Esophagus muscularis mucosa (tissue), 4 donors: ENCODE results near the gene IGFBPL1. TPM values are rescaled to one million over a fixed set of nuclear protein-coding genes. Genes with fewer than 3 reads are reported as not detected.
"Not testable (repeated sequence)": the region's sequence is repeated elsewhere in the genome, so short reads cannot be mapped to it uniquely, and the experiment has no call there.

ENCODE experiments used
- DNase-seq: peaks from one replicate; pipeline ENCODE4 v3.0.0-alpha.2; 2017; ENCODE audit errors: extremely low spot score
- H3K27ac ChIP-seq, 4 donors: fragments of 200-600 bp; sonication (generic); replicated peaks in 1 of 4; 1 replicate in 3 of 4; 2 replicates in 1 of 4; pipeline ENCODE4 v1.5.1; 2016 to 2019; ENCODE audit warnings: mild to moderate bottlenecking in 1 of 4
- H3K27me3 ChIP-seq, 4 donors: fragments of 200-600 bp; sonication (generic); one replicate each; pipeline versions ENCODE4 v1.5.1 to v1.6.0; 2016 to 2019
- H3K36me3 ChIP-seq, 4 donors: fragments of 200-600 bp; sonication (generic); one replicate each; pipeline ENCODE4 v1.5.1; 2016 to 2019
- H3K4me1 ChIP-seq, 4 donors: fragments of 200-600 bp; sonication (generic); one replicate each; pipeline ENCODE4 v1.5.1; 2016 to 2019
- H3K4me3 ChIP-seq, 4 donors: fragments of 200-600 bp; sonication (generic); 1 replicate in 2 of 4; 2 replicates in 2 of 4; pipeline ENCODE4 v1.5.1; 2016 to 2019; ENCODE audit warnings: mild to moderate bottlenecking in 4 of 4, moderate library complexity in 1 of 4
- H3K9me3 ChIP-seq, 4 donors: fragments of 200-600 bp; sonication (generic); 1 replicate in 3 of 4; 2 replicates in 1 of 4; pipeline ENCODE4 v1.5.1; 2016 to 2019
- EP300 ChIP-seq: sonication (generic); formaldehyde crosslinking; IDR thresholded peaks from one replicate; pipeline ENCODE4 v1.6.1; 2017; ENCODE audit warnings: antibody characterized with exemption
- POLR2A ChIP-seq: fragments of 450-650 bp; IDR thresholded peaks from one replicate; pipeline ENCODE4 v1.6.1; 2017; ENCODE audit warnings: antibody characterized with exemption, moderate library complexity, mild to moderate bottlenecking, low read depth
- POLR2AphosphoS5 ChIP-seq, 2 donors: sonication (generic); formaldehyde crosslinking; IDR thresholded peaks; one replicate each; pipeline ENCODE4 v1.6.1; 2017; ENCODE audit warnings: antibody characterized with exemption in 2 of 2
- WGBS: methylation state at CpG from one replicate; pipeline ENCODE4 v1.1.5; 2018; 5-methylcytosine and 5-hydroxymethylcytosine counted together
- intact Hi-C: fragments of 100-400 bp; cut with DNase I; formaldehyde crosslinking; loops from one replicate; pipeline ENCODE4 v1.15.1; 2023
- total RNA-seq, 4 donors: library from RNA; depleted of rRNA; stranded (reverse); fragments of >200 nt; gene quantifications; one replicate each; pipeline versions ENCODE4 v1.1.0 to v1.2.1, GENCODE V29; 2016
- TF ChIP-seq, protein P1 (sequence below), 3 experiments: fragments of 200-600 bp in 2 of 3; fragments of 450-650 bp in 1 of 3; sonication (generic) in 2 of 3; IDR thresholded peaks; one replicate each; pipeline ENCODE4 v1.5.1; 2017 to 2019; ENCODE audit warnings: antibody characterized with exemption in 3 of 3, mild to moderate bottlenecking in 2 of 3, moderate library complexity in 1 of 3

IGFBPL1 gene
- total RNA-seq, 4 donors from 2014 or later: 0.78 to 3.7 (median 1.5) TPM

DNA sequence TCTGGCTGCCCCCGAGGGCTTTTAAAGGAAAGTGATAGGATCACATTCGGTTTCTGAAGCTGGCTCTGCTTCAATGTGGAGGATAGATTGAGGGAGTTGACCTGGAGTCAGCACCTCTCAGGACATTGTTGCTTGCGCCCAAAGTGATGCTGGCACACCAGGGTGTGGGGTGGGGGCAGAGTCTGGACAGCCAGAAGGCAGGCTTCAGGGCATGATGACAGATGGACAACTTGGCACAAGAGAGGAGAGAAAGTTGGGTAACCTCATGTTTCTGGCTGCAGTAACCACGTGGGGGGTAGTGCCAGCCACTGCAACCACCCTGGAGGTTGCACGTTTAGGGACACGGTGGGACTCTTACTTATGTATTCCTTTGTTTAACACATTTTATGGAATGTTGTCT lies 22.3 kb downstream of the IGFBPL1 start:
- Histone ChIP-seq H3K36me3 (peaks cover 5 to 20% (median 13%) of the 10 kb centered on the region in 4 donors), H3K4me3 (no peak overlapping the region), H3K27me3 (no peaks in the 10 kb centered on the region), H3K27ac (no peak overlapping the region), H3K9me3 (no peaks in the 10 kb centered on the region), H3K4me1 (peaks cover 0 to 25% (median 19%) of the 10 kb centered on the region in 4 donors)
- 77% methylated on average over 3 of the region's 6 CpGs for WGBS
- intact Hi-C loops: no loop called here
- TF ChIP-seq EP300 (no peak), POLR2AphosphoS5 (IDR thresholded peaks at IDR 0.05) (no peak), POLR2A (no peak)
- TF ChIP-seq, protein P1, sequence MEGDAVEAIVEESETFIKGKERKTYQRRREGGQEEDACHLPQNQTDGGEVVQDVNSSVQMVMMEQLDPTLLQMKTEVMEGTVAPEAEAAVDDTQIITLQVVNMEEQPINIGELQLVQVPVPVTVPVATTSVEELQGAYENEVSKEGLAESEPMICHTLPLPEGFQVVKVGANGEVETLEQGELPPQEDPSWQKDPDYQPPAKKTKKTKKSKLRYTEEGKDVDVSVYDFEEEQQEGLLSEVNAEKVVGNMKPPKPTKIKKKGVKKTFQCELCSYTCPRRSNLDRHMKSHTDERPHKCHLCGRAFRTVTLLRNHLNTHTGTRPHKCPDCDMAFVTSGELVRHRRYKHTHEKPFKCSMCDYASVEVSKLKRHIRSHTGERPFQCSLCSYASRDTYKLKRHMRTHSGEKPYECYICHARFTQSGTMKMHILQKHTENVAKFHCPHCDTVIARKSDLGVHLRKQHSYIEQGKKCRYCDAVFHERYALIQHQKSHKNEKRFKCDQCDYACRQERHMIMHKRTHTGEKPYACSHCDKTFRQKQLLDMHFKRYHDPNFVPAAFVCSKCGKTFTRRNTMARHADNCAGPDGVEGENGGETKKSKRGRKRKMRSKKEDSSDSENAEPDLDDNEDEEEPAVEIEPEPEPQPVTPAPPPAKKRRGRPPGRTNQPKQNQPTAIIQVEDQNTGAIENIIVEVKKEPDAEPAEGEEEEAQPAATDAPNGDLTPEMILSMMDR (IDR thresholded peaks at IDR 0.05): no peak
- DNase-seq: no peak

DNA sequence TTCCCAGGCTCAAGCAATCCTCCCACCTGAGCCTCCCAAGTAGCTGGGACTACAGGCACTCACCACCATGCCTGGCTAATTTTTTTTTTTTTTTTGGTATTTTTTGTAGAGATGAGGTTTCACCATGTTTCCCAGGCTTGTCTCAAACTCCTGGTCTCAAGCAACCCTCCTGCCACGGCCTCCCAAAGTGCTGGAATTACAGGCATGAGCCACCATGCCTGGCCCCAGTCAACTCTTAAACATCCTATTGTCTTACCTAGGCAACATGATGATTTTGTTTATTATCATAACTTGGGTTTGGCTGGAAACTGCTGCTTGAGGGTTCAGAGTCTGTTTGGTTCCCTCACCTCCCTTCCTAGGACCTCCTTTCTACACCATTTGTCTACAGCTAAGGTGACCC lies 25.1 kb downstream of the IGFBPL1 start:
- Histone ChIP-seq H3K4me1 (peaks cover 0 to 53% (median 45%) of the 10 kb centered on the region in 4 donors), H3K36me3 (peaks cover 21 to 38% (median 28%) of the 10 kb centered on the region in 4 donors), H3K27ac (peak overlapping the region; percentile 41 to 96 (median 90))
- intact Hi-C loops: loop anchor here (2.0 kb wide), 1 partner anchor 24 kb away; no protein-coding TSS in a partner anchor
- not testable (repeated sequence) for H3K27me3 ChIP-seq, DNase-seq, H3K9me3 ChIP-seq, H3K4me3 ChIP-seq
- WGBS: 31% methylated on average over 1 of the region's 1 CpG

DNA sequence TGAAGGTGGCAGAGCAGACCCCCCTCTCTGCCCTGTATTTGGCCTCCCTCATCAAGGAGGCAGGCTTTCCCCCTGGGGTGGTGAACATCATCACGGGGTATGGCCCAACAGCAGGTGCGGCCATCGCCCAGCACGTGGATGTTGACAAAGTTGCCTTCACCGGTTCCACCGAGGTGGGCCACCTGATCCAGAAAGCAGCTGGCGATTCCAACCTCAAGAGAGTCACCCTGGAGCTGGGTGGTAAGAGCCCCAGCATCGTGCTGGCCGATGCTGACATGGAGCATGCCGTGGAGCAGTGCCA lies 27.9 kb downstream of the IGFBPL1 start:
- H3K36me3 ChIP-seq: peaks cover 21 to 38% (median 28%) of the 10 kb centered on the region in 4 donors
- no peak for DNase-seq
- no peak for TF ChIP-seq POLR2AphosphoS5 (IDR thresholded peaks at IDR 0.05)
- TF ChIP-seq, protein P1 (IDR thresholded peaks at IDR 0.05): no peak
- TF ChIP-seq EP300: no peak
- TF ChIP-seq POLR2A: no peak
- 93% methylated on average over 6 of the region's 10 CpGs for WGBS
- H3K27ac ChIP-seq: peak overlapping the region in 3 of 4 donors; percentile 89 to 96 (median 90)
- no peaks in the 10 kb centered on the region for H3K27me3 ChIP-seq
- H3K4me1 ChIP-seq: peaks cover 9 to 76% (median 69%) of the 10 kb centered on the region in 4 donors
- H3K9me3 ChIP-seq: no peaks in the 10 kb centered on the region
- no peak overlapping the region for H3K4me3 ChIP-seq
- intact Hi-C loops: no loop called here

DNA sequence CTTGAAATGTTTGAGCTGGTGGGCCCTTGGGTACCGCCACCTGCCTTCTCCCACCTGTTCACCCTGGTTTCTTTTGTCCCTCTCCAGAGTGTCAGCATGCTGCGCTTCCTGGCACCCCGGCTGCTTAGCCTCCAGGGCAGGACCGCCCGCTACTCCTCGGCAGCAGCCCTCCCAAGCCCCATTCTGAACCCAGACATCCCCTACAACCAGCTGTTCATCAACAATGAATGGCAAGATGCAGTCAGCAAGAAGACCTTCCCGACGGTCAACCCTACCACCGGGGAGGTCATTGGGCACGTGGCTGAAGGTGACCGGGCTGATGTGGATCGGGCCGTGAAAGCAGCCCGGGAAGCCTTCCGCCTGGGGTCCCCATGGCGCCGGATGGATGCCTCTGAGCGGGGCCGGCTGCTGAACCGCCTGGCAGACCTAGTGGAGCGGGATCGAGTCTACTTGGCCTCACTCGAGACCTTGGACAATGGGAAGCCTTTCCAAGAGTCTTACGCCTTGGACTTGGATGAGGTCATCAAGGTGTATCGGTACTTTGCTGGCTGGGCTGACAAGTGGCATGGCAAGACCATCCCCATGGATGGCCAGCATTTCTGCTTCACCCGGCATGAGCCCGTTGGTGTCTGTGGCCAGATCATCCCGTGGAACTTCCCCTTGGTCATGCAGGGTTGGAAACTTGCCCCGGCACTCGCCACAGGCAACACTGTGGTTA lies 28.4 kb downstream of the IGFBPL1 start:
- Histone ChIP-seq H3K36me3 (peaks cover 21 to 38% (median 28%) of the 10 kb centered on the region in 4 donors), H3K27ac (peak overlapping the region; percentile 89 to 96 (median 90)), H3K4me1 (peaks cover 9 to 80% (median 73%) of the 10 kb centered on the region in 4 donors), H3K9me3 (no peaks in the 10 kb centered on the region), H3K27me3 (no peaks in the 10 kb centered on the region), H3K4me3 (peak overlapping the region in 2 of 4 donors; percentile 66 to 74)
- 88% methylated on average over 23 of the region's 30 CpGs for WGBS
- TF ChIP-seq, protein P1 (IDR thresholded peaks at IDR 0.05): no peak
- TF ChIP-seq EP300 (no peak), POLR2AphosphoS5 (IDR thresholded peaks at IDR 0.05) (no peak), POLR2A (no peak)
- no peak for DNase-seq
- intact Hi-C loops: no loop called here

DNA sequence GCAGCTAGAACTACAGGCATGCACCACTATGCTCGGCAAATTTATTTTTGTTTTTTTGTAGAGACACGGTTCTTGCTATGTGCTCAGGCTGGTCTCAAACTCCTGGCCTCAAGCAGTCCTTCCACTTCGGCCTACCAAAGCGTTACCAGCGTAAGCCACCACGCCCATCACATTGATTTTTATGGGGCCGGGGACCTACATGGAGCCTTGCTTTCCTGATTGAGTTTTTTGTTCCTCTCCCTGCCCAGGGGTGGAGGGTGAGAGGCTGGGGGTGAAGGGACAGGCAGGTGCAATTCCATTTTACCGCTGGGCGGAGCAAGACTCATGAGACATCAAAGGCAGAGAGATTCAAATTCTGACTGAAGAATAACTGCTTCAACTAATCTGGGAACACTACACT lies 29.8 kb downstream of the IGFBPL1 start:
- no peak for DNase-seq
- peak overlapping the region; percentile 66 to 88 (median 78) for H3K4me3 ChIP-seq
- peak overlapping the region; percentile 89 to 96 (median 90) for H3K27ac ChIP-seq
- H3K4me1 ChIP-seq: peaks cover 9 to 86% (median 79%) of the 10 kb centered on the region in 4 donors
- intact Hi-C loops: no loop called here
- TF ChIP-seq POLR2A (no peak), EP300 (no peak), POLR2AphosphoS5 (IDR thresholded peaks at IDR 0.05) (no peak)
- TF ChIP-seq, protein P1 (IDR thresholded peaks at IDR 0.05): no peak
- no peaks in the 10 kb centered on the region for H3K9me3 ChIP-seq
- H3K27me3 ChIP-seq: no peaks in the 10 kb centered on the region
- H3K36me3 ChIP-seq: peaks cover 21 to 38% (median 28%) of the 10 kb centered on the region in 4 donors
- 68% methylated on average over 9 of the region's 9 CpGs for WGBS
